Ascending aorta (tissue), 2 donors: ENCODE measurements around the gene HAGHL. TPM values are rescaled to one million over a fixed set of nuclear protein-coding genes. Genes with fewer than 3 reads are reported as not detected.

Experiments used
- DNase-seq, 2 donors: peaks; one replicate each; pipeline ENCODE4 v3.0.0-alpha.2; 2019; ENCODE audit warnings: low spot score in 2 of 2
- H3K27ac ChIP-seq, 2 donors: fragments of 200-600 bp; sonication (generic); one replicate each; pipeline ENCODE4 v1.5.1; 2016 to 2017; ENCODE audit warnings: mild to moderate bottlenecking in 1 of 2
- H3K27me3 ChIP-seq: fragments of 200-600 bp; sonication (generic); one replicate; pipeline ENCODE4 v1.5.1; 2017
- H3K36me3 ChIP-seq, 2 donors: fragments of 200-600 bp; sonication (generic); one replicate each; pipeline ENCODE4 v1.5.1; 2016
- H3K4me1 ChIP-seq, 2 donors: fragments of 200-600 bp; sonication (generic); one replicate each; pipeline ENCODE4 v1.5.1; 2016 to 2017; ENCODE audit warnings: mild to moderate bottlenecking in 1 of 2
- H3K4me3 ChIP-seq, 2 donors: fragments of 200-600 bp; sonication (generic); one replicate each; pipeline ENCODE4 v1.5.1; 2016 to 2017; ENCODE audit warnings: mild to moderate bottlenecking in 1 of 2
- H3K9me3 ChIP-seq, 2 donors: fragments of 200-600 bp; sonication (generic); one replicate each; pipeline ENCODE4 v1.5.1; 2016
- CTCF ChIP-seq, 3 experiments: fragments of 200-600 bp in 2 of 3; fragments of 450-650 bp in 1 of 3; sonication (generic) in 2 of 3; IDR thresholded peaks; one replicate each; pipeline ENCODE4 v1.5.1; 2016 to 2019; ENCODE audit warnings: antibody characterized with exemption in 3 of 3, mild to moderate bottlenecking in 1 of 3, moderate library complexity in 1 of 3
- intact Hi-C: fragments of 100-400 bp; cut with DNase I; formaldehyde crosslinking; loops from one replicate; pipeline ENCODE4 v1.15.1; 2023
- total RNA-seq: library from RNA; depleted of rRNA; stranded (reverse); fragments of >200 nt; gene quantifications from one replicate; pipeline ENCODE4 v1.1.0, GENCODE V29; 2016

HAGHL gene
- total RNA-seq, 1 donor from 2014 or later, result 9.7 TPM

- TF ChIP-seq CTCF (IDR thresholded peaks at IDR 0.05), result no peak
- Histone ChIP-seq H3K4me3 (peak overlapping the region; percentile 74 to 96), H3K36me3 (no peaks in the 10 kb centered on the region), H3K9me3 (no peaks in the 10 kb centered on the region), H3K27me3 (no peaks in the 10 kb centered on the region), H3K4me1 (peaks cover 14 to 19% of the 10 kb centered on the region in 2 donors), H3K27ac (peak overlapping the region; percentile 74 to 80)
- intact Hi-C loops, result no loop called here
- no peak for DNase-seq
Observed at GRCh38 chr16:720447-720989, 6.4 kb upstream of the HAGHL start.

- Histone ChIP-seq H3K36me3 (no peaks in the 10 kb centered on the region), H3K27ac (peak within 1 kb of the TSS; percentile 74 to 80), H3K4me3 (peak within 1 kb of the TSS; percentile 74 to 96), H3K9me3 (no peaks in the 10 kb centered on the region), H3K4me1 (peaks cover 8 to 14% of the 10 kb centered on the region in 2 donors), H3K27me3 (no peaks in the 10 kb centered on the region)
- intact Hi-C loops, result no loop called here
- TF ChIP-seq CTCF (IDR thresholded peaks at IDR 0.05), result no peak
- peak in 1 of 2 donors; percentile 82 for DNase-seq
Observed at GRCh38 chr16:720990-721764, 5.7 kb upstream of the HAGHL start, which contains the start of gene ANTKMT. Gene ANTKMT (plus strand): TSS chr16:721146. CDS start chr16:721275, 129 bp downstream.

- intact Hi-C loops, result no loop called here
- H3K4me1 ChIP-seq, result peaks cover 10 to 14% of the 10 kb centered on the region in 2 donors
Observed at GRCh38 chr16:721765-722540, 5.0 kb upstream of the HAGHL start.

GRCh38 chr16:722835-723633 is 3.9 kb upstream of the HAGHL start:
- intact Hi-C loops, result no loop called here
- Histone ChIP-seq H3K27me3 (peaks cover 10% of the 10 kb centered on the region), H3K4me3 (no peak overlapping the region), H3K27ac (no peak overlapping the region), H3K4me1 (peaks cover 19 to 25% of the 10 kb centered on the region in 2 donors), H3K9me3 (no peaks in the 10 kb centered on the region), H3K36me3 (no peaks in the 10 kb centered on the region)
- no peak for TF ChIP-seq CTCF (IDR thresholded peaks at IDR 0.05)
- DNase-seq, result no peak

More at GRCh38 chr16:721765-722540, 5.0 kb upstream of the HAGHL start:
- DNase-seq, result no peak
- H3K9me3 ChIP-seq, result no peaks in the 10 kb centered on the region
- no peaks in the 10 kb centered on the region for H3K36me3 ChIP-seq
- peak overlapping the region in 1 of 2 donors; percentile 80 for H3K27ac ChIP-seq
- H3K27me3 ChIP-seq, result no peaks in the 10 kb centered on the region
- peak overlapping the region; percentile 74 to 96 for H3K4me3 ChIP-seq
- no peak for TF ChIP-seq CTCF (IDR thresholded peaks at IDR 0.05)

- H3K9me3 ChIP-seq, result no peaks in the 10 kb centered on the region
- no peaks in the 10 kb centered on the region for H3K36me3 ChIP-seq
- H3K4me1 ChIP-seq, result peaks cover 25 to 32% of the 10 kb centered on the region in 2 donors
- intact Hi-C loops, result no loop called here
- peaks cover 13% of the 10 kb centered on the region for H3K27me3 ChIP-seq
- H3K4me3 ChIP-seq, result no peak overlapping the region
- H3K27ac ChIP-seq, result no peak overlapping the region
- DNase-seq, result no peak
- TF ChIP-seq CTCF (IDR thresholded peaks at IDR 0.05), result no peak
Observed at GRCh38 chr16:723695-724094, 3.2 kb upstream of the HAGHL start.
